Measurements from ENCODE around the gene GLS.

DNA sequence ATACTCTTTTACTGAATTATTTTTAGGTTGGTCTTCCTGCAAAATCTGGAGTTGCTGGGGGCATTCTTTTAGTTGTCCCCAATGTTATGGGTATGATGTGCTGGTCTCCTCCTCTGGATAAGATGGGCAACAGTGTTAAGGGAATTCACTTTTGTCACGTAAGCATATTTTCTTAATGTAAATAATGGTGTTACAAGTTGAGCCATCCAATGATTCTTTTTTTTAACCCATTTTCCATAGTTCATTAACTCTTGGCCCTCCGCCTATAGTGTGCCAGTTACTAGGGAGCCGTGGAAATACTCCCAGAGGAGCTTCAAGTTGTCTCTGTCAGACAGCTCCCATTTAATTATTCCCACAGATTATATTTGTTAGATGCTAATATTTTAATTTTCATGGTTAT lies 49.8 kb downstream of the GLS start:
- TF ChIP-seq RAD21 (IDR thresholded peaks at IDR 0.05; ENCODE audit: low read depth) (no peak), EZH2phosphoT487 (IDR thresholded peaks at IDR 0.05; ENCODE audit: borderline replicate concordance) (no peak), EZH2 (IDR thresholded peaks at IDR 0.05) (no peak), ZNF274 (IDR thresholded peaks at IDR 0.05; ENCODE audit: low read depth, low read length) (no peak), POLR2AphosphoS5 (IDR thresholded peaks at IDR 0.05; ENCODE audit: low read depth, low read length) (no peak), JUND (IDR thresholded peaks at IDR 0.05) (no peak), TCF7L2 (IDR thresholded peaks at IDR 0.05; ENCODE audit: borderline replicate concordance, extremely low read depth, insufficient read depth, insufficient read length) (no peak), ELF1 (IDR thresholded peaks at IDR 0.05; ENCODE audit: borderline replicate concordance, low read depth) (no peak), FOSL1 (IDR thresholded peaks at IDR 0.05; ENCODE audit: low read depth) (no peak), SIN3A (IDR thresholded peaks at IDR 0.05; ENCODE audit: low read depth) (no peak), SP1 (IDR thresholded peaks at IDR 0.05; ENCODE audit: low read depth) (no peak), POLR2A (IDR thresholded peaks at IDR 0.05; ENCODE audit: borderline replicate concordance, extremely low read depth, insufficient read depth, insufficient read length) (no peak)
- TF ChIP-seq, protein P1, sequence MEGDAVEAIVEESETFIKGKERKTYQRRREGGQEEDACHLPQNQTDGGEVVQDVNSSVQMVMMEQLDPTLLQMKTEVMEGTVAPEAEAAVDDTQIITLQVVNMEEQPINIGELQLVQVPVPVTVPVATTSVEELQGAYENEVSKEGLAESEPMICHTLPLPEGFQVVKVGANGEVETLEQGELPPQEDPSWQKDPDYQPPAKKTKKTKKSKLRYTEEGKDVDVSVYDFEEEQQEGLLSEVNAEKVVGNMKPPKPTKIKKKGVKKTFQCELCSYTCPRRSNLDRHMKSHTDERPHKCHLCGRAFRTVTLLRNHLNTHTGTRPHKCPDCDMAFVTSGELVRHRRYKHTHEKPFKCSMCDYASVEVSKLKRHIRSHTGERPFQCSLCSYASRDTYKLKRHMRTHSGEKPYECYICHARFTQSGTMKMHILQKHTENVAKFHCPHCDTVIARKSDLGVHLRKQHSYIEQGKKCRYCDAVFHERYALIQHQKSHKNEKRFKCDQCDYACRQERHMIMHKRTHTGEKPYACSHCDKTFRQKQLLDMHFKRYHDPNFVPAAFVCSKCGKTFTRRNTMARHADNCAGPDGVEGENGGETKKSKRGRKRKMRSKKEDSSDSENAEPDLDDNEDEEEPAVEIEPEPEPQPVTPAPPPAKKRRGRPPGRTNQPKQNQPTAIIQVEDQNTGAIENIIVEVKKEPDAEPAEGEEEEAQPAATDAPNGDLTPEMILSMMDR (IDR thresholded peaks at IDR 0.05 in 2 of 3, conservative IDR thresholded peaks at IDR 0.05 in 1 of 3; ENCODE audit: borderline replicate concordance in 1 of 3, insufficient read depth in 1 of 3, low read depth in 2 of 3, low read length in 2 of 3) = no peak

Measured in HCT116 (cell line).